PC-3 (cell line): ENCODE measurements around the gene CEP70.

Source experiments
- CTCF ChIP-seq: fragments of 300-600 bp; sonication (generic); conservative IDR thresholded peaks from 2 replicates; pipeline ENCODE4 v1.5.1; 2017; ENCODE audit warnings: antibody characterized with exemption, low read depth, mild to moderate bottlenecking, low read length
- EZH2 ChIP-seq: fragments of 300-600 bp; sonication (generic); IDR thresholded peaks from one replicate; pipeline ENCODE4 v1.6.1; 2017; ENCODE audit warnings: antibody characterized with exemption, mild to moderate bottlenecking, low read length; ENCODE audit not compliant: unreplicated experiment
- EZH2phosphoT487 ChIP-seq: fragments of 300-600 bp; sonication (generic); IDR thresholded peaks from 2 replicates; pipeline ENCODE4 v1.6.1; 2018; ENCODE audit warnings: mild to moderate bottlenecking, antibody characterized with exemption, low read length, borderline replicate concordance

GRCh38 chr3:138464491-138464860, 129.6 kb downstream of the CEP70 start:
- no peak for TF ChIP-seq EZH2
- no peak for TF ChIP-seq CTCF
- TF ChIP-seq EZH2phosphoT487: no peak
